ENCODE measurements around the gene SERPINA1. TPM values are rescaled to one million over a fixed set of nuclear protein-coding genes. Genes with fewer than 3 reads are reported as not detected.

SERPINA1 gene
- total and polyA plus RNA-seq, 2 of the 13 experiments (the other 11 are each of a cell fraction or from before 2014, with no cell fraction given) = 3,266 to 11,015 TPM

DNA sequence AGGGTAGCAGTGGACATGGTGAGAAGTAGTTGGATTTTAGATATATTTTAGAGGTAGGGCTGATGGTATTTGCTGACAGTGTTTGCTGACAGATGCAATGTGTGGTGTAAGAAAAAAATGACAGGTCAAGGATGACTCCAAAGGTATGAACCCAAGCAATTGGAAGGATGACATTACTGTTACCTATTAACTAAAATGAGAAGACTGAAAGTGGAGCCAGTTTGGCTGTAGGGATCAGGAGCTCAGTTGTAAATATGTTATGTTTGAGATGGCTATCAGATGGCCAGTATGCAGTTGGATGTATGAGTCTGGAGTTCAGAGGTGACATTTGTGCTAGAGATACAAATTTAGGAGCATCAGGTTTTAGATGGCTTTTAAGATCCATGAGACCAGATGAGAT lies 47.9 kb downstream of the SERPINA1 start (continued):
- TF ChIP-seq, protein P1, sequence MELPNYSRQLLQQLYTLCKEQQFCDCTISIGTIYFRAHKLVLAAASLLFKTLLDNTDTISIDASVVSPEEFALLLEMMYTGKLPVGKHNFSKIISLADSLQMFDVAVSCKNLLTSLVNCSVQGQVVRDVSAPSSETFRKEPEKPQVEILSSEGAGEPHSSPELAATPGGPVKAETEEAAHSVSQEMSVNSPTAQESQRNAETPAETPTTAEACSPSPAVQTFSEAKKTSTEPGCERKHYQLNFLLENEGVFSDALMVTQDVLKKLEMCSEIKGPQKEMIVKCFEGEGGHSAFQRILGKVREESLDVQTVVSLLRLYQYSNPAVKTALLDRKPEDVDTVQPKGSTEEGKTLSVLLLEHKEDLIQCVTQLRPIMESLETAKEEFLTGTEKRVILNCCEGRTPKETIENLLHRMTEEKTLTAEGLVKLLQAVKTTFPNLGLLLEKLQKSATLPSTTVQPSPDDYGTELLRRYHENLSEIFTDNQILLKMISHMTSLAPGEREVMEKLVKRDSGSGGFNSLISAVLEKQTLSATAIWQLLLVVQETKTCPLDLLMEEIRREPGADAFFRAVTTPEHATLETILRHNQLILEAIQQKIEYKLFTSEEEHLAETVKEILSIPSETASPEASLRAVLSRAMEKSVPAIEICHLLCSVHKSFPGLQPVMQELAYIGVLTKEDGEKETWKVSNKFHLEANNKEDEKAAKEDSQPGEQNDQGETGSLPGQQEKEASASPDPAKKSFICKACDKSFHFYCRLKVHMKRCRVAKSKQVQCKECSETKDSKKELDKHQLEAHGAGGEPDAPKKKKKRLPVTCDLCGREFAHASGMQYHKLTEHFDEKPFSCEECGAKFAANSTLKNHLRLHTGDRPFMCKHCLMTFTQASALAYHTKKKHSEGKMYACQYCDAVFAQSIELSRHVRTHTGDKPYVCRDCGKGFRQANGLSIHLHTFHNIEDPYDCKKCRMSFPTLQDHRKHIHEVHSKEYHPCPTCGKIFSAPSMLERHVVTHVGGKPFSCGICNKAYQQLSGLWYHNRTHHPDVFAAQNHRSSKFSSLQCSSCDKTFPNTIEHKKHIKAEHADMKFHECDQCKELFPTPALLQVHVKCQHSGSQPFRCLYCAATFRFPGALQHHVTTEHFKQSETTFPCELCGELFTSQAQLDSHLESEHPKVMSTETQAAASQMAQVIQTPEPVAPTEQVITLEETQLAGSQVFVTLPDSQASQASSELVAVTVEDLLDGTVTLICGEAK (IDR thresholded peaks at IDR 0.05) = no peak
- TF ChIP-seq, protein P1 (CRISPR knock-in tag; IDR thresholded peaks at IDR 0.05) = no peak
- TF ChIP-seq, protein P2, sequence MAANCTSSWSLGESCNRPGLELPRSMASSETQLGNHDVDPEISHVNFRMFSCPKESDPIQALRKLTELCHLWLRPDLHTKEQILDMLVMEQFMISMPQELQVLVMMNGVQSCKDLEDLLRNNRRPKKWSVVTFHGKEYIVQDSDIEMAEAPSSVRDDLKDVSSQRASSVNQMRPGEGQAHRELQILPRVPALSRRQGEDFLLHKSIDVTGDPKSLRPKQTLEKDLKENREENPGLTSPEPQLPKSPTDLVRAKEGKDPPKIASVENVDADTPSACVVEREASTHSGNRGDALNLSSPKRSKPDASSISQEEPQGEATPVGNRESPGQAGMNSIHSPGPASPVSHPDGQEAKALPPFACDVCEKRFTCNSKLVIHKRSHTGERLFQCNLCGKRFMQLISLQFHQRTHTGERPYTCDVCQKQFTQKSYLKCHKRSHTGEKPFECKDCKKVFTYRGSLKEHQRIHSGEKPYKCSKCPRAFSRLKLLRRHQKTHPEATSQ (CRISPR knock-in tag; IDR thresholded peaks at IDR 0.05; ENCODE audit: borderline replicate concordance) = peak; percentile 27; the same call in 1 of the 2 replicates
- TF ChIP-seq KAT7 (CRISPR knock-in tag; IDR thresholded peaks at IDR 0.05; ENCODE audit: borderline replicate concordance) = no peak
- no peak for TF ChIP-seq ZNF850 (CRISPR knock-in tag; conservative IDR thresholded peaks at IDR 0.05)
- TF ChIP-seq BRCA1 (CRISPR knock-in tag; IDR thresholded peaks at IDR 0.05) = no peak; the same call in 1 of the 2 replicates
- TF ChIP-seq TOPORS (CRISPR knock-in tag; IDR thresholded peaks at IDR 0.05) = no peak
- TF ChIP-seq ATF7 (IDR thresholded peaks at IDR 0.05) = 0 out of 2 replicates have a peak, but pooled peaks have one; percentile 12
- TF ChIP-seq ATF7 (CRISPR knock-in tag; IDR thresholded peaks at IDR 0.05) = no peak; the same call in 1 of the 2 replicates
- no peak for TF ChIP-seq GABPA (IDR thresholded peaks at IDR 0.05; ENCODE audit: low read depth, low read length)
- TF ChIP-seq GABPA (CRISPR knock-in tag; IDR thresholded peaks at IDR 0.05; ENCODE audit: low read depth) = no peak
- no peak for TF ChIP-seq ZNF160 (CRISPR knock-in tag; IDR thresholded peaks at IDR 0.05)
- TF ChIP-seq ZNF784 (CRISPR knock-in tag; IDR thresholded peaks at IDR 0.05; ENCODE audit: borderline replicate concordance) = no peak; the same call in 1 of the 2 replicates
- peak; percentile 84 for TF ChIP-seq PPARG (CRISPR knock-in tag; conservative IDR thresholded peaks at IDR 0.05)
- no peak for TF ChIP-seq AKNA (CRISPR knock-in tag; IDR thresholded peaks at IDR 0.05; ENCODE audit: borderline replicate concordance)
